GM11168 (cell line): ENCODE results near the gene AICDA.

Source experiments
- in situ Hi-C: fragments of 300-500 bp; cut with MboI; formaldehyde crosslinking; loops from one replicate; pipeline ENCODE4 v1.12.0; 2022; ENCODE audit warnings: low sequenced_read_pairs; ENCODE audit not compliant: unreplicated experiment

AICDA gene

GRCh38 chr12:8561011-8561410 lies 51.6 kb downstream of the AICDA start:
- in situ Hi-C loops, result no loop called here

- in situ Hi-C loops, result no loop called here
Observed at GRCh38 chr12:8559676-8560075, 53.0 kb downstream of the AICDA start.

GRCh38 chr12:8556531-8557097 lies 56.0 kb downstream of the AICDA start:
- in situ Hi-C loops, result no loop called here

GRCh38 chr12:8554451-8555195 lies 58.0 kb downstream of the AICDA start:
- in situ Hi-C loops, result no loop called here

- in situ Hi-C loops, result no loop called here
Observed at GRCh38 chr12:8553088-8553627, 59.5 kb downstream of the AICDA start.
